Right atrium auricular region (tissue), 2 donors: ENCODE data around the gene JMJD1C. TPM values are rescaled to one million over a fixed set of nuclear protein-coding genes. Genes with fewer than 3 reads are reported as not detected.
"Not testable (repeated sequence)": the region's sequence is repeated elsewhere in the genome, so short reads cannot be mapped to it uniquely, and the experiment has no call there.

Source experiments
- DNase-seq: peaks from one replicate; pipeline ENCODE4 v3.0.0-alpha.2; 2019; ENCODE audit warnings: low spot score
- H3K27ac ChIP-seq, 2 donors: fragments of 200-600 bp; sonication (generic); 1 replicate in 1 of 2; 2 replicates in 1 of 2; pipeline ENCODE4 v1.5.1; 2016 to 2019
- H3K27me3 ChIP-seq, 2 donors: fragments of 200-600 bp; sonication (generic); one replicate each; pipeline versions ENCODE4 v1.5.1 to v1.6.0; 2017 to 2019
- H3K36me3 ChIP-seq: fragments of 200-600 bp; sonication (generic); one replicate; pipeline ENCODE4 v1.5.1; 2016
- H3K4me1 ChIP-seq, 2 donors: fragments of 200-600 bp; sonication (generic); one replicate each; pipeline versions ENCODE4 v1.5.1 to v1.6.0; 2017 to 2019
- H3K4me3 ChIP-seq, 2 donors: fragments of 200-600 bp; sonication (generic); 1 replicate in 1 of 2; 2 replicates in 1 of 2; pipeline ENCODE4 v1.5.1; 2017 to 2019; ENCODE audit warnings: mild to moderate bottlenecking in 1 of 2, moderate library complexity in 1 of 2
- H3K9me3 ChIP-seq, 2 donors: fragments of 200-600 bp; sonication (generic); one replicate each; pipeline ENCODE4 v1.5.1; 2019
- total RNA-seq, 2 donors: library from RNA; depleted of rRNA; stranded (reverse); fragments of >200 nt; gene quantifications; one replicate each; pipeline ENCODE4 v1.1.0, GENCODE V29; 2016
- TF ChIP-seq, protein P1 (sequence below), 2 donors: fragments of 200-600 bp; sonication (generic); IDR thresholded peaks; one replicate each; pipeline ENCODE4 v1.5.1; 2019; ENCODE audit warnings: antibody characterized with exemption in 2 of 2

The JMJD1C gene
- total RNA-seq, 2 donors from 2014 or later, result 45.5 to 57.6 TPM

GRCh38 chr10:63294781-63295180 lies 171.0 kb downstream of the JMJD1C start:
- Histone ChIP-seq H3K9me3 (no peaks in the 10 kb centered on the region), H3K4me1 (peaks cover 0 to 7% of the 10 kb centered on the region in 2 donors), H3K27me3 (no peaks in the 10 kb centered on the region), H3K36me3 (no peaks in the 10 kb centered on the region), H3K4me3 (no peak overlapping the region), H3K27ac (no peak overlapping the region)
- TF ChIP-seq, protein P1, sequence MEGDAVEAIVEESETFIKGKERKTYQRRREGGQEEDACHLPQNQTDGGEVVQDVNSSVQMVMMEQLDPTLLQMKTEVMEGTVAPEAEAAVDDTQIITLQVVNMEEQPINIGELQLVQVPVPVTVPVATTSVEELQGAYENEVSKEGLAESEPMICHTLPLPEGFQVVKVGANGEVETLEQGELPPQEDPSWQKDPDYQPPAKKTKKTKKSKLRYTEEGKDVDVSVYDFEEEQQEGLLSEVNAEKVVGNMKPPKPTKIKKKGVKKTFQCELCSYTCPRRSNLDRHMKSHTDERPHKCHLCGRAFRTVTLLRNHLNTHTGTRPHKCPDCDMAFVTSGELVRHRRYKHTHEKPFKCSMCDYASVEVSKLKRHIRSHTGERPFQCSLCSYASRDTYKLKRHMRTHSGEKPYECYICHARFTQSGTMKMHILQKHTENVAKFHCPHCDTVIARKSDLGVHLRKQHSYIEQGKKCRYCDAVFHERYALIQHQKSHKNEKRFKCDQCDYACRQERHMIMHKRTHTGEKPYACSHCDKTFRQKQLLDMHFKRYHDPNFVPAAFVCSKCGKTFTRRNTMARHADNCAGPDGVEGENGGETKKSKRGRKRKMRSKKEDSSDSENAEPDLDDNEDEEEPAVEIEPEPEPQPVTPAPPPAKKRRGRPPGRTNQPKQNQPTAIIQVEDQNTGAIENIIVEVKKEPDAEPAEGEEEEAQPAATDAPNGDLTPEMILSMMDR (IDR thresholded peaks at IDR 0.05), result no peak
- DNase-seq, result no peak

GRCh38 chr10:63292847-63293246 lies 172.9 kb downstream of the JMJD1C start:
- not testable (repeated sequence) for H3K9me3 ChIP-seq, H3K27ac ChIP-seq, DNase-seq, H3K4me1 ChIP-seq, H3K4me3 ChIP-seq, H3K27me3 ChIP-seq, H3K36me3 ChIP-seq

- Histone ChIP-seq H3K4me1 (no peaks in the 10 kb centered on the region), H3K27ac (no peak overlapping the region), H3K36me3 (no peaks in the 10 kb centered on the region), H3K27me3 (no peaks in the 10 kb centered on the region), H3K9me3 (no peaks in the 10 kb centered on the region), H3K4me3 (no peak overlapping the region)
- TF ChIP-seq, protein P1 (IDR thresholded peaks at IDR 0.05), result no peak
- DNase-seq, result no peak
Measured at GRCh38 chr10:63288170-63288569, 177.6 kb downstream of the JMJD1C start.

GRCh38 chr10:63286754-63287264 lies 179.0 kb downstream of the JMJD1C start:
- no peak overlapping the region for H3K27ac ChIP-seq
- TF ChIP-seq, protein P1 (IDR thresholded peaks at IDR 0.05), result no peak
- no peaks in the 10 kb centered on the region for H3K4me1 ChIP-seq
- no peak overlapping the region for H3K4me3 ChIP-seq
- DNase-seq, result no peak
- no peaks in the 10 kb centered on the region for H3K36me3 ChIP-seq
- H3K27me3 ChIP-seq, result no peaks in the 10 kb centered on the region
- H3K9me3 ChIP-seq, result no peaks in the 10 kb centered on the region

DNA sequence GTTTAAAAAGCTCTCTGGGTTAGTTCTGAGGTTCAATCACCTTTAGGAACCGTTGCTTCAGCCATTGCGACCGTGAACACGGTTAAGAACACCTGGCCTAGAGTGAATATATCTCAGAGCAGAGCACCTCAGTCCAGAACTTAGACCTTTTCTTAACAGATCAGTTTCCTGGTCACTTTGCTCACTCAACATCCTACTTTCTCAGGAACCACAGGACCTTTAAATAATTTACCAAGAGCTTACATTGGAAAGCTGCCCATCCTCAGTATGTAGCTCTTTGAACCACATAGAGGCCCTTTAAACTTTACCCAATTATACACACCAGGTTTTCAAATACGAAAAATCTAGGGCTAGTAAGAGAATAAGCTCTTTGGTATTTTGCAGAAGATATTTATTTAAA lies 179.4 kb downstream of the JMJD1C start:
- DNase-seq, result no peak
- Histone ChIP-seq H3K36me3 (no peaks in the 10 kb centered on the region), H3K9me3 (no peaks in the 10 kb centered on the region), H3K27me3 (no peaks in the 10 kb centered on the region), H3K27ac (no peak overlapping the region), H3K4me3 (no peak overlapping the region), H3K4me1 (no peaks in the 10 kb centered on the region)
- TF ChIP-seq, protein P1 (IDR thresholded peaks at IDR 0.05), result no peak

GRCh38 chr10:63283901-63284300 lies 181.9 kb downstream of the JMJD1C start:
- not testable (repeated sequence) for H3K4me1 ChIP-seq, H3K27ac ChIP-seq, DNase-seq, H3K9me3 ChIP-seq, H3K36me3 ChIP-seq, H3K27me3 ChIP-seq, H3K4me3 ChIP-seq

- no peak for DNase-seq
- H3K27ac ChIP-seq, result no peak overlapping the region
- TF ChIP-seq, protein P1 (IDR thresholded peaks at IDR 0.05), result no peak
- no peaks in the 10 kb centered on the region for H3K27me3 ChIP-seq
- no peaks in the 10 kb centered on the region for H3K36me3 ChIP-seq
- H3K4me1 ChIP-seq, result no peaks in the 10 kb centered on the region
- H3K9me3 ChIP-seq, result no peaks in the 10 kb centered on the region
- no peak overlapping the region for H3K4me3 ChIP-seq
Measured at GRCh38 chr10:63283093-63283492, 182.7 kb downstream of the JMJD1C start.
